CD4-positive, alpha-beta memory T cell (primary cell): ENCODE results near the gene G0S2. TPM values are rescaled to one million over a fixed set of nuclear protein-coding genes. Genes with fewer than 3 reads are reported as not detected.

Experiments used
- CTCF ChIA-PET: fragments of 350-600 bp; sonication (Branson Sonifier 250); formaldehyde crosslinking; loops from one replicate; lab custom pipeline; 2021; ENCODE audit warnings: inconsistent platforms; ENCODE audit not compliant: partially characterized antibody; lab: Charles Lee
- POLR2A ChIA-PET: fragments of 350-600 bp; sonication (Branson Sonifier 250); formaldehyde crosslinking; loops from one replicate; lab custom pipeline; 2021; ENCODE audit not compliant: partially characterized antibody; lab: Charles Lee
- DNase-seq, 5 donors: peaks; one replicate each; pipeline versions ENCODE4 v3.0.0 to v3.0.0-alpha.2; 2020 to 2022; ENCODE audit warnings: mixed read lengths in 1 of 5
- H3K27ac ChIP-seq: one replicate; pipeline ENCODE4 v1.7.0; 2013; ENCODE audit warnings: low read depth, low read length
- H3K27me3 ChIP-seq: 2 replicates; pipeline ENCODE4 v1.7.0; 2013; ENCODE audit warnings: mild to moderate bottlenecking, low read length, moderate library complexity; ENCODE audit not compliant: insufficient read depth
- H3K36me3 ChIP-seq: 2 replicates; pipeline ENCODE4 v1.7.0; 2013; ENCODE audit warnings: mild to moderate bottlenecking, low read length, moderate library complexity; ENCODE audit not compliant: insufficient read depth
- H3K4me1 ChIP-seq: 2 replicates; pipeline ENCODE4 v1.7.0; 2013; ENCODE audit warnings: mild to moderate bottlenecking, low read length, moderate library complexity; ENCODE audit not compliant: insufficient read depth
- H3K4me3 ChIP-seq, 2 donors: one replicate each; pipeline ENCODE4 v1.7.0; 2013; ENCODE audit warnings: low read length in 2 of 2, mild to moderate bottlenecking in 1 of 2
- H3K9me3 ChIP-seq, 2 donors: one replicate each; pipeline ENCODE4 v1.7.0; 2013; ENCODE audit warnings: low read length in 2 of 2, control low read depth in 1 of 2; ENCODE audit not compliant: control insufficient read depth in 1 of 2
- H3K27ac Mint-ChIP-seq, 7 donors: one replicate each; pipeline ENCODE4 v1.8.0; 2020 to 2021; ENCODE audit warnings: mixed read lengths in 7 of 7, mild to moderate bottlenecking in 6 of 7, inconsistent platforms in 3 of 7, moderate library complexity in 3 of 7
- H3K27me3 Mint-ChIP-seq, 2 donors: one replicate each; pipeline ENCODE4 v1.8.0; 2020 to 2021; ENCODE audit warnings: mixed read lengths in 2 of 2
- H3K36me3 Mint-ChIP-seq, 2 donors: one replicate each; pipeline ENCODE4 v1.8.0; 2020 to 2021; ENCODE audit warnings: mixed read lengths in 2 of 2, inconsistent platforms in 1 of 2, mild to moderate bottlenecking in 1 of 2
- H3K4me1 Mint-ChIP-seq, 4 donors: one replicate each; pipeline ENCODE4 v1.8.0; 2020 to 2021; ENCODE audit warnings: mixed read lengths in 4 of 4, mild to moderate bottlenecking in 1 of 4
- H3K4me3 Mint-ChIP-seq, 8 donors: one replicate each; pipeline ENCODE4 v1.8.0; 2020 to 2021; ENCODE audit warnings: mixed read lengths in 8 of 8, mild to moderate bottlenecking in 7 of 8, moderate library complexity in 6 of 8, inconsistent platforms in 3 of 8
- H3K9me3 Mint-ChIP-seq, 8 donors: one replicate each; pipeline ENCODE4 v1.8.0; 2020 to 2021; ENCODE audit warnings: mixed read lengths in 8 of 8, mild to moderate bottlenecking in 5 of 8, inconsistent platforms in 3 of 8, moderate library complexity in 1 of 8
- intact Hi-C: fragments of 100-400 bp; cut with micrococcal nuclease; formaldehyde crosslinking; loops from one replicate; pipeline ENCODE4 v1.15.1; 2023
- polyA plus RNA-seq, 2 donors: library from polyadenylated mRNA; unstranded; fragments of 300-500 nt; fragmentation: Illumina TruSeq; gene quantifications; one replicate each; pipeline ENCODE4 v1.2.3, GENCODE V29; 2021
- total RNA-seq, 2 experiments: library from RNA; stranded (reverse); gene quantifications; one replicate each; pipeline ENCODE4 v1.2.3, GENCODE V29; 2021

G0S2 gene
- total and polyA plus RNA-seq, 4 experiments from 2014 or later = 0.58 to 2.0 (median 1.2) TPM; not detected in 1

GRCh38 chr1:209629621-209630382 lies 45.4 kb upstream of the G0S2 start:
- Mint-ChIP-seq H3K4me3 (no peak overlapping the region), H3K27ac (no peak overlapping the region), H3K27me3 (no peaks in the 10 kb centered on the region), H3K9me3 (peaks cover 0 to 1% (median 0%) of the 10 kb centered on the region in 8 donors), H3K4me1 (peaks cover under 1 to 14% (median 4%) of the 10 kb centered on the region in 4 donors), H3K36me3 (no peaks in the 10 kb centered on the region)
- Histone ChIP-seq H3K27ac (no peak overlapping the region), H3K4me3 (no peak overlapping the region), H3K27me3 (no peaks in the 10 kb centered on the region), H3K36me3 (no peaks in the 10 kb centered on the region), H3K4me1 (peaks cover 4% of the 10 kb centered on the region), H3K9me3 (no peaks in the 10 kb centered on the region)
- intact Hi-C loops = no loop called here
- CTCF ChIA-PET = interaction anchor here (1.2 to 3.7 kb wide), 7 partner anchors 9 to 60 kb away, joined by 3 to 17 read pairs (median 5); no protein-coding TSS in a partner anchor
- POLR2A ChIA-PET = no interaction called here
- no peak for DNase-seq

- H3K36me3 Mint-ChIP-seq = no peaks in the 10 kb centered on the region
- no peaks in the 10 kb centered on the region for H3K36me3 ChIP-seq
- ChIA-PET CTCF (interaction anchor here (0.9 to 3.7 kb wide), 10 partner anchors 8 to 64 kb away, joined by 3 to 17 read pairs (median 4); no protein-coding TSS in a partner anchor), POLR2A (no interaction called here)
- no peaks in the 10 kb centered on the region for H3K27me3 ChIP-seq
- DNase-seq = no peak
- H3K9me3 ChIP-seq = no peaks in the 10 kb centered on the region
- intact Hi-C loops = no loop called here
- peaks cover 2 to 19% (median 7%) of the 10 kb centered on the region in 4 donors for H3K4me1 Mint-ChIP-seq
- no peak overlapping the region for H3K4me3 Mint-ChIP-seq
- peaks cover 4% of the 10 kb centered on the region for H3K4me1 ChIP-seq
- peak overlapping the region in 1 of 7 donors; percentile 68 for H3K27ac Mint-ChIP-seq
- no peaks in the 10 kb centered on the region for H3K27me3 Mint-ChIP-seq
- H3K9me3 Mint-ChIP-seq = peaks cover 0 to 1% (median 0%) of the 10 kb centered on the region in 8 donors
- H3K4me3 ChIP-seq = no peak overlapping the region
- no peak overlapping the region for H3K27ac ChIP-seq
These were observed 44.6 kb upstream of the G0S2 start for GRCh38 chr1:209630383-209631225.

DNA sequence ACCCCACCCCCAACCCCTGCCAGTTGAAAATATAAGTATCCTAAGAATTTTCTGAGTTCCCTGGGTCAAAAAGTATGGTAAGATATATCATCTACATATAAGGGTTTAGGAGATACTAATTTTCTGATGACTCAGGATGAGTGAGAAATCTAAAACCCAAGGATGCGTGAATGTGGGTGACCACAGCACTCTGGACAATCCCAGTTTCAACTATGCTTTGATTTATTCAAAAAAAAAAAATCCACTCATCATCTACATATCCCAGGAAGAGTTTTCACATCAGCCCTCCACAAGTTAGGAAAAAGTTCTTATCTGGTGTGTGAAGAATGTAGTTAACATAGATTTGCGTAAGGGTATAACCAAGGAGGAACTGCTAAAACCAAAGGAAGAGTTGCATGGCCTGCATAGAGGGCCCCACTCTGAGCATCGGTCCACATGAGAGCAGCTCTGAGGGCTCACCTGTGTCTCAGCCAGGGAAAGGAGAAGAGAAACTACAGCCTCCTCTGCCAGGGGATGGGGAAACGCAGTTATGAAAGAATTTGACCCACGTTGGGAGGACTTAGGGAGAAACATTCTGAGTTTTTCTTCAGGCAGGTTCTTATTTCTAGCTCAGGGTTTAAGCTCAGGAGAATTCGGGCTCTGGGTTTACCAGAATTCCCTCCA lies 41.7 kb upstream of the G0S2 start:
- no peak for DNase-seq
- ChIA-PET POLR2A (no interaction called here), CTCF (no interaction called here)
- no peaks in the 10 kb centered on the region for H3K27me3 Mint-ChIP-seq
- H3K4me1 Mint-ChIP-seq = peaks cover 1 to 7% (median 4%) of the 10 kb centered on the region in 4 donors
- no peaks in the 10 kb centered on the region for H3K9me3 ChIP-seq
- H3K9me3 Mint-ChIP-seq = no peaks in the 10 kb centered on the region
- H3K4me3 ChIP-seq = no peak overlapping the region
- H3K36me3 Mint-ChIP-seq = no peaks in the 10 kb centered on the region
- no peak overlapping the region for H3K4me3 Mint-ChIP-seq
- no peaks in the 10 kb centered on the region for H3K36me3 ChIP-seq
- H3K27me3 ChIP-seq = no peaks in the 10 kb centered on the region
- no peaks in the 10 kb centered on the region for H3K4me1 ChIP-seq
- no peak overlapping the region for H3K27ac ChIP-seq
- H3K27ac Mint-ChIP-seq = peak overlapping the region in 1 of 7 donors; percentile 36
- intact Hi-C loops = no loop called here

DNA sequence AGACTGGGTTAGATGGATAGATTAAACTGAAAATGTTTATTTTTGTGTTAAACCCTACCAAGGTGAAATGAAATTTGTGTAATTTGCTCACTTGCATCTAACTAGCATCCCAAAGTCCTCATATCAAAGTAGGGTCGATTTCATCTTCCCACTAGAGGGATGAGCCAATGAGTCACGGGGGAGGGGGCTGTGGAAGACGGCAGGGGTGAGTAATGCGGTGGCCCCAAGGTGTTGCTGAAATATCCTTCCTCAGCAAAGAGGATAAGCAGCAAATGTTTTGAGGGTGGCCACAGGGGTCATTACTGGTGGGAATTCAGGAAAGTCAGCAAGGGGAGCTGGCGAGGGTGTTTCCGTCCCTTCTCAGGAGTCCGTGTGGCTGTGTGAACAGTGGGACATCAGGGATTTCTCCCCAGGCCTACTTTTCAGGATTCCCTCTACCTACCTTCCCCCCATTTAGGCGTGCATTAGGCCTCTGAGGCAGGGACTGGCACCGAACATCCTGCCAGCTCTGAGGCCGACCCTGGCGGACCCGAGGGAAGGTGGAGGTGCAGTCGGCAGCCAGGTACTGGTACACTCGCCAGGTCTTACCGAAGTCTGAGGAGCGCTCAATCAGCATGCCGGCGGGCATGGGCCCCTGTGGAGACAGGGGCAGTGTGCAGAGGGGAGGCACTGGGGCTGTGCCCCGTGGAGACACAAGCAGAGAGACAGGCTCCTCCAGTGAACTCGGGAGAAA lies 41.0 kb upstream of the G0S2 start:
- H3K4me1 ChIP-seq = no peaks in the 10 kb centered on the region
- H3K27ac Mint-ChIP-seq = no peak overlapping the region
- ChIA-PET POLR2A (no interaction called here), CTCF (interaction anchor here (1.0 kb wide), 1 partner anchor 57 kb away, joined by 3 read pairs; no protein-coding TSS in a partner anchor)
- DNase-seq = no peak
- no peaks in the 10 kb centered on the region for H3K27me3 Mint-ChIP-seq
- no peaks in the 10 kb centered on the region for H3K36me3 Mint-ChIP-seq
- H3K27ac ChIP-seq = no peak overlapping the region
- H3K4me3 Mint-ChIP-seq = no peak overlapping the region
- no peaks in the 10 kb centered on the region for H3K27me3 ChIP-seq
- H3K9me3 Mint-ChIP-seq = no peaks in the 10 kb centered on the region
- H3K4me3 ChIP-seq = no peak overlapping the region
- intact Hi-C loops = no loop called here
- H3K36me3 ChIP-seq = no peaks in the 10 kb centered on the region
- no peaks in the 10 kb centered on the region for H3K9me3 ChIP-seq
- peaks cover 1 to 7% (median 4%) of the 10 kb centered on the region in 4 donors for H3K4me1 Mint-ChIP-seq

DNA sequence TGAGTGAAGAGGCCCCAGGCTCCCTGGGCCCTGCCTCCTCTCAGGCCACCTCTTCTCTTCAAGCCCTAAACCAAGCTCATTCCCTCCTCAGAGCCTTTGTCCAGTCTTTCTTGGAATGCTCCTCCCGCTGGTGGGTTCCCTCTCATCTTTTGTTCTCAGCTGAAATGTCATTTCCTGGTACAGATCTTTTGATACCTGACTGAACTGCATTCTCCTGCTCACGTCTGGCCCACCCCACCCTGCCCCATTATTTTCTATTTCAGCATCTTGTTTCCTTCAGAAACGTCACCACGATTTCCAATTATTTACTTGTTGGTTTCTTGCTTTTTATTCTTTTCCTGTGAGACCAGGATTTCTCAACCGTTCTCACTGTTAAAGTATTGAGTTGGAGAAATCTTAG lies 39.4 kb upstream of the G0S2 start:
- intact Hi-C loops = no loop called here
- no peaks in the 10 kb centered on the region for H3K9me3 ChIP-seq
- no peak overlapping the region for H3K4me3 ChIP-seq
- H3K27me3 ChIP-seq = no peaks in the 10 kb centered on the region
- Mint-ChIP-seq H3K9me3 (no peaks in the 10 kb centered on the region), H3K4me3 (no peak overlapping the region), H3K27me3 (no peaks in the 10 kb centered on the region), H3K36me3 (no peaks in the 10 kb centered on the region), H3K27ac (peak overlapping the region in 1 of 7 donors; percentile 43), H3K4me1 (peaks cover 1 to 7% (median 4%) of the 10 kb centered on the region in 4 donors)
- no peaks in the 10 kb centered on the region for H3K4me1 ChIP-seq
- ChIA-PET POLR2A (no interaction called here), CTCF (interaction anchor here (0.9 kb wide), 1 partner anchor 66 kb away, joined by 3 read pairs; no protein-coding TSS in a partner anchor)
- no peak for DNase-seq
- H3K36me3 ChIP-seq = no peaks in the 10 kb centered on the region
- no peak overlapping the region for H3K27ac ChIP-seq

- Mint-ChIP-seq H3K27ac (peak overlapping the region in 1 of 7 donors; percentile 52), H3K9me3 (no peaks in the 10 kb centered on the region), H3K27me3 (no peaks in the 10 kb centered on the region), H3K36me3 (no peaks in the 10 kb centered on the region), H3K4me1 (peaks cover 0 to 5% (median 1%) of the 10 kb centered on the region in 4 donors), H3K4me3 (no peak overlapping the region)
- Histone ChIP-seq H3K27ac (no peak overlapping the region), H3K4me3 (no peak overlapping the region), H3K27me3 (no peaks in the 10 kb centered on the region), H3K9me3 (no peaks in the 10 kb centered on the region), H3K36me3 (no peaks in the 10 kb centered on the region), H3K4me1 (no peaks in the 10 kb centered on the region)
- ChIA-PET CTCF (interaction anchor here (1.0 to 3.9 kb wide), 2 partner anchors 12 to 17 kb away, joined by 4 to 17 read pairs; no protein-coding TSS in a partner anchor), POLR2A (no interaction called here)
- intact Hi-C loops = no loop called here
- DNase-seq = no peak
These were observed 33.4 kb upstream of the G0S2 start for GRCh38 chr1:209641832-209642172.
